Lower leg skin (tissue), 4 donors: Measurements from ENCODE around the gene ZBED5. TPM values are rescaled to one million over a fixed set of nuclear protein-coding genes. Genes with fewer than 3 reads are reported as not detected.

ENCODE experiments used
- DNase-seq, 2 donors: peaks; one replicate each; pipeline ENCODE4 v3.0.0-alpha.2; 2019; ENCODE audit warnings: low spot score in 2 of 2
- H3K4me3 ChIP-seq: fragments of 200-600 bp; sonication (generic); 2 replicates; pipeline ENCODE4 v1.5.1; 2017; ENCODE audit warnings: mild to moderate bottlenecking, low read depth; ENCODE audit not compliant: poor library complexity, severe bottlenecking
- POLR2A ChIP-seq, 2 donors: fragments of 450-650 bp; IDR thresholded peaks; one replicate each; pipeline ENCODE4 v1.6.1; 2016 to 2017; ENCODE audit warnings: antibody characterized with exemption in 2 of 2, mild to moderate bottlenecking in 1 of 2, moderate library complexity in 1 of 2
- WGBS, 2 donors: methylation state at CpG; one replicate each; pipeline ENCODE4 v1.1.5; 2018; 5-methylcytosine and 5-hydroxymethylcytosine counted together
- intact Hi-C: fragments of 100-400 bp; cut with DNase I; formaldehyde crosslinking; loops from one replicate; pipeline ENCODE4 v1.15.0; 2023; ENCODE audit warnings: low total_unique reads
- total RNA-seq, 4 donors: library from RNA; depleted of rRNA; stranded (reverse); fragments of >200 nt; gene quantifications; one replicate each; pipeline ENCODE4 v1.1.0, GENCODE V29; 2016
- TF ChIP-seq, protein P1 (sequence below), 3 donors: fragments of 450-650 bp; IDR thresholded peaks; one replicate each; pipeline ENCODE4 v1.5.1; 2016; ENCODE audit warnings: antibody characterized with exemption in 3 of 3, mild to moderate bottlenecking in 3 of 3, moderate library complexity in 2 of 3

ZBED5 gene
- total RNA-seq, 4 donors from 2014 or later = 29.0 to 38.0 (median 36.0) TPM

DNA sequence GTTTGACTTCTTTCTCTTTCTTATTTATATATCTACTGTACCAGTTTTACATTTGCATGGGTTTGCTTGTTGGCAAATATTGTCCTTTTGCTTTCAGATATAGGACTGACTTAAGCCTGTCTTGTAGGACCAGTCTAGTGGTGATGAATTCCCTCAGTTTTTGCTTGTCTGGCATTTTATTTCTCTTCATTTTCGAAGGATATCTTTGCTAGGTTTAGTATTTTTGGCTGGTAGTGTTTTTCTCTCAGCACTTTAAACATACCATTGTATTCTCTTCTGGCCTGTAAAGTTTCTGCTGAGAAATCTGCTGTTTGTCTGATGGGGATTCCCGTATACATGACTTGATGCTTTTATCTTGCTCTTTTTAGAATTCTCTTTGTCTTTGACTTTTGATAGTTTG is 14.2 kb upstream of the ZBED5 start:
- H3K4me3 ChIP-seq = no peak overlapping the region
- DNase-seq = no peak
- WGBS, 2 donors = 95 to 100% methylated on average over 2 of the region's 2 CpGs
- intact Hi-C loops = no loop called here
- TF ChIP-seq POLR2A (IDR thresholded peaks at IDR 0.05) = no peak
- TF ChIP-seq, protein P1, sequence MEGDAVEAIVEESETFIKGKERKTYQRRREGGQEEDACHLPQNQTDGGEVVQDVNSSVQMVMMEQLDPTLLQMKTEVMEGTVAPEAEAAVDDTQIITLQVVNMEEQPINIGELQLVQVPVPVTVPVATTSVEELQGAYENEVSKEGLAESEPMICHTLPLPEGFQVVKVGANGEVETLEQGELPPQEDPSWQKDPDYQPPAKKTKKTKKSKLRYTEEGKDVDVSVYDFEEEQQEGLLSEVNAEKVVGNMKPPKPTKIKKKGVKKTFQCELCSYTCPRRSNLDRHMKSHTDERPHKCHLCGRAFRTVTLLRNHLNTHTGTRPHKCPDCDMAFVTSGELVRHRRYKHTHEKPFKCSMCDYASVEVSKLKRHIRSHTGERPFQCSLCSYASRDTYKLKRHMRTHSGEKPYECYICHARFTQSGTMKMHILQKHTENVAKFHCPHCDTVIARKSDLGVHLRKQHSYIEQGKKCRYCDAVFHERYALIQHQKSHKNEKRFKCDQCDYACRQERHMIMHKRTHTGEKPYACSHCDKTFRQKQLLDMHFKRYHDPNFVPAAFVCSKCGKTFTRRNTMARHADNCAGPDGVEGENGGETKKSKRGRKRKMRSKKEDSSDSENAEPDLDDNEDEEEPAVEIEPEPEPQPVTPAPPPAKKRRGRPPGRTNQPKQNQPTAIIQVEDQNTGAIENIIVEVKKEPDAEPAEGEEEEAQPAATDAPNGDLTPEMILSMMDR (IDR thresholded peaks at IDR 0.05) = no peak

DNA sequence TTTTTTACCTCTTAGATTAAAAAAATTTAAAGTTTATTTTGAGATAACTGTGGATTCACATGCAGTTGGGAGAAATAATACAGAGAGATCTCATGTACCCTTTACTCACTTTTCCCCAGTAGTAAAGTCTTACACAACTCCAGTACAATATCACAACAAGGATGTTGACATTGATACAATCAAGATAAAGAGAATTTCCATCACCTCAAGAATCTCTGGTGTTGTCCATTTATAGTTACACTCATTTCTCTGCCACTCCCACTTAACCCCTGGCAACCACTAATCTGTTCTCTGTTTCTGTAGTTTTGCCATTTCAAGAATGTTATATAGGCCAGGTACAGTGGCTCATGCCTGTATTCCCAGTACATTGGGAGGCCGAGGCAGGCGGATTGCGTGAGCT is 10.5 kb upstream of the ZBED5 start:
- intact Hi-C loops = no loop called here
- WGBS, 2 donors = 92 to 99% methylated on average over 3 of the region's 3 CpGs
- no peak for DNase-seq
- H3K4me3 ChIP-seq = no peak overlapping the region
- no peak for TF ChIP-seq POLR2A (IDR thresholded peaks at IDR 0.05)
- TF ChIP-seq, protein P1 (IDR thresholded peaks at IDR 0.05) = no peak

DNA sequence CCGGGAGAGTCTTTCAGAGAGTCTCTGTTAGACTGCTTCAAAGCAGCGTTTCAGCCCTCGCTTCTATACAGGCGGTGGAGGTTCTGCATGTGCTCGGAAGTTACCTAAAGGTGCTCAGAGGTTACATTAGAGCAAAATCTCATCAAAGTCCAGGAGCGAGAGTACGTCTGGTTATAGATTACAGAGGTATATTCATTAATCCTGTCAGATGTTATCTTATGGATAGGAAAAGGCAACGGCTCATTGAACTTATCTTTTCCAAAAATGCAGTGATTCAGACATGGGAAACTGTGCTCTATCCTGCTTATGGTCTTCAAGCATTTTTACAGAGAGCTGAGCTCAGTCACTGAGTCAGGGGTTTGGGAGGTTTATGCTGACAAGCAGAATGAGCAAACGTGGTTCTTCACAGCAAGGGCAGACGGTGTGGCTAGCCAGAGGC is 9.1 kb upstream of the ZBED5 start:
- intact Hi-C loops = no loop called here
- DNase-seq = no peak
- TF ChIP-seq POLR2A (IDR thresholded peaks at IDR 0.05) = no peak
- TF ChIP-seq, protein P1 (IDR thresholded peaks at IDR 0.05) = no peak
- H3K4me3 ChIP-seq = no peak overlapping the region
- 62 to 66% methylated on average over 10 of the region's 10 CpGs for WGBS, 2 donors

DNA sequence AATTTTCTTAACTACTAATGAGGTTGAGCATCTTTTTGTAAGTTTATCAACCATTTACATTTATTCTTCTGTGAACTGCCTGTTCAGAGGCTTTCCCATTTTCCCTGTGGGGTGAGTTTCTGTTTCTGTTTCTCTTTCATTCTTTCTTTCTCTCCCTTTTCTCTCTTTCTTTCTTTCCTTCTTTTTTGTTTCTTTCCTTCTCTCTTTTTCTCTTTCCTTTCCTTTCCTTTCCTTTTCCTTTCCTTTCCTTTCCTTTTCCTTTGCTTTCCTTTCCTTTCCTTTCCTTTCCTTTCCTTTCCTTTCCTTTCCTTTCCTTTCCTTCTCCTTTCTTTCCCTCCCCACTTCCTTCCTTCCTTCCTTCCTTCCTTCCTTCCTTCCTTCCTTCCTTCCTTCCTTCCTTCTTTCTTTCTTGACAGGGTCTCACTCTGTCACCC is 8.0 kb upstream of the ZBED5 start:
- no peak for TF ChIP-seq POLR2A (IDR thresholded peaks at IDR 0.05)
- TF ChIP-seq, protein P1 (IDR thresholded peaks at IDR 0.05) = no peak
- H3K4me3 ChIP-seq = no peak overlapping the region
- no peak for DNase-seq
- intact Hi-C loops = no loop called here

DNA sequence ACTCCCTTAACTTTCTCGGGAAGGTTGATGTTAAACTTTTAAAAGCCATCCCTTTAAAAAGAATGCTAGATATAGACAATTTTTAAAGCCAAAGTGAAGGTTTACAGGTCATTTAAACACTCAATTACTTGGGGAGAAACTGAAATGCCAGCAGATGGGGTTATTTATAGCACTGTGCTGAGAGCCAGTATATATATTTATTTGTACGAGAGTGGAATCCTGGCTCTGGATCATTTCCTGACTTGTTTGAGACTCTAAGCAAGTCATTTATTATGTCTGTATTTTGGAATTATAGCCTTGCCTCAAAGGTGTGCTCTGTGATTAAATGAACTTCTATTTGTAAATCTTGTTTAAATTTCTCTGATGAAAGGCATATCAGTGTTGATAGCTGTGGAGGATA is 6.8 kb upstream of the ZBED5 start:
- intact Hi-C loops = no loop called here
- WGBS, 2 donors = 38 to 40% methylated on average over 2 of the region's 2 CpGs
- TF ChIP-seq, protein P1 (IDR thresholded peaks at IDR 0.05) = no peak
- no peak for TF ChIP-seq POLR2A (IDR thresholded peaks at IDR 0.05)
- H3K4me3 ChIP-seq = no peak overlapping the region
- DNase-seq = no peak

DNA sequence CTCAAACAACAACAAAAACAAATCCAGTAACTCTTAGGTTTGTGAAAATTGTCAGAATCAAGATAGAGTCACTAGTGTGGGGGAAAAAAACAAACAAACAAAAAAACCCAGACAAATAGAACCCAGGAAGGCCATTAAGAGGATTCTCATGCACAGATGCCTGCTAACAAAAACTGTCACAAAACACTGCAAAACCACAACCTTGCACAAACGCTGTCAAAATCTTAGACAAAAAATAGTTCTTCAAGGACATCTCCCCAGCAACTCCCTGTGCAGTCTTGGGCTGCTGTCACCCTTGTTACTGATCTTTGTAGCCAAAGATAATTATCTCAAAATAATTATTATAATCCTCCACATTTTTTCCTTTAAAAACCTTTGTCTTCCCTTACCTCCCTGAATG is 4.6 kb upstream of the ZBED5 start:
- intact Hi-C loops = no loop called here
- TF ChIP-seq, protein P1 (IDR thresholded peaks at IDR 0.05) = no peak
- no peak for TF ChIP-seq POLR2A (IDR thresholded peaks at IDR 0.05)
- WGBS, 2 donors = 48 to 59% methylated on average over 1 of the region's 1 CpG
- H3K4me3 ChIP-seq = no peak overlapping the region
- DNase-seq = no peak
